GM12878 (cell line): ENCODE results near the gene BLOC1S6. TPM values are rescaled to one million over a fixed set of nuclear protein-coding genes. Genes with fewer than 3 reads are reported as not detected.

Experiments
- ATAC-seq: fragments of 200-7000 bp; cut with Tn5 transposase; 3 replicates; pipeline ENCODE4 v1.9.1; 2020; ENCODE audit warnings: mild to moderate bottlenecking, moderate library complexity
- BruUV-seq: library from RNA; stranded (reverse); fragments of 400-500 nt; replicated peaks from 2 replicates; lab custom pipeline; 2021; lab: Mats Ljungman, UMichigan
- CTCF ChIA-PET: fragments of 300-600 bp; sonication (Branson Sonifier 250); formaldehyde crosslinking; extraction: SDS; loops from one replicate; lab custom pipeline; 2021; ENCODE audit warnings: inconsistent platforms; lab: Yijun Ruan, JAX
- POLR2A ChIA-PET: fragments of 350-600 bp; formaldehyde crosslinking; extraction: SDS; loops from one replicate; lab custom pipeline; 2021; ENCODE audit warnings: inconsistent platforms; lab: Charles Lee
- RAD21 ChIA-PET: fragments of 300-600 bp; sonication (Branson Sonifier 250); formaldehyde crosslinking; loops from one replicate; lab custom pipeline; 2023; ENCODE audit warnings: antibody characterized with exemption; ENCODE audit not compliant: unreplicated experiment; lab: Charles Lee
- SMC1A ChIA-PET: fragments of 300-600 bp; sonication (Branson Sonifier 250); formaldehyde crosslinking; loops from one replicate; lab custom pipeline; 2023; ENCODE audit not compliant: unreplicated experiment, uncharacterized antibody; lab: Charles Lee
- DNase-seq: peaks from one replicate; pipeline ENCODE4 v3.0.0-alpha.2; 2011; ENCODE audit warnings: low read depth, low spot score
- FAIRE-seq: peaks from 3 replicates; lab custom pipeline; 2011; peaks lifted over from hg19 to GRCh38; lab: Jason Lieb, UNC
- H2AFZ ChIP-seq: 2 replicates; pipeline ENCODE4 v1.6.0; 2011; ENCODE audit warnings: low read depth, low read length, control low read depth; ENCODE audit not compliant: control insufficient read depth
- H3K27ac ChIP-seq: 2 replicates; pipeline ENCODE4 v1.5.1; 2011; ENCODE audit warnings: control low read depth; ENCODE audit not compliant: control insufficient read depth, insufficient read depth
- H3K27me3 ChIP-seq, 2 experiments: replicated peaks in 1 of 2; 2 replicates each; pipeline versions ENCODE4 v1.6.0 to v1.6.1; 2011; ENCODE audit warnings: low read length in 1 of 2; ENCODE audit not compliant: control insufficient read depth in 2 of 2, insufficient read depth in 2 of 2
- H3K36me3 ChIP-seq, 2 experiments: 2 replicates each; pipeline ENCODE4 v1.5.1; 2011; ENCODE audit warnings: low read length in 1 of 2; ENCODE audit not compliant: control insufficient read depth in 2 of 2, insufficient read depth in 2 of 2
- H3K4me1 ChIP-seq: 2 replicates; pipeline ENCODE4 v1.6.1; 2011; ENCODE audit warnings: mild to moderate bottlenecking, low read length, moderate library complexity, mixed read lengths; ENCODE audit not compliant: control insufficient read depth, insufficient read depth
- H3K4me2 ChIP-seq: 2 replicates; pipeline ENCODE4 v1.6.0; 2011; ENCODE audit warnings: control low read depth; ENCODE audit not compliant: control insufficient read depth, insufficient read depth
- H3K4me3 ChIP-seq: fragments of 200-600 bp; sonication (generic); 2 replicates; pipeline ENCODE4 v1.5.1; 2016
- H3K79me2 ChIP-seq: 2 replicates; pipeline ENCODE4 v1.6.0; 2011; ENCODE audit warnings: low read length; ENCODE audit not compliant: control insufficient read depth, insufficient read depth
- H3K9ac ChIP-seq: 2 replicates; pipeline ENCODE4 v1.8.0; 2011; ENCODE audit warnings: low read length, control low read depth, mixed read lengths; ENCODE audit not compliant: control insufficient read depth, insufficient read depth
- H3K9me3 ChIP-seq: replicated peaks from 3 replicates; pipeline ENCODE4 v1.5.1; 2011; ENCODE audit warnings: mild to moderate bottlenecking, low read length; ENCODE audit not compliant: control insufficient read depth, insufficient read depth
- H4K20me1 ChIP-seq: 2 replicates; pipeline ENCODE4 v1.6.0; 2011; ENCODE audit not compliant: control insufficient read depth, insufficient read depth
- BHLHE40 ChIP-seq, 2 experiments: fragments of 450-650 bp in 1 of 2; IDR thresholded peaks; 2 replicates each; pipeline ENCODE4 v1.6.1; 2011 to 2017; ENCODE audit warnings: low read depth in 2 of 2, borderline replicate concordance in 1 of 2, improper control_type of control experiment in 1 of 2, low read length in 1 of 2, mild to moderate bottlenecking in 1 of 2
- E2F4 ChIP-seq: IDR thresholded peaks from 2 replicates; pipeline ENCODE4 v1.6.1; 2012; ENCODE audit warnings: low read depth, low read length, improper control_type of control experiment
- EGR1 ChIP-seq, 2 experiments: IDR thresholded peaks; 1 replicate in 1 of 2; 2 replicates in 1 of 2; pipeline ENCODE4 v1.6.1; 2011 to 2012; ENCODE audit warnings: low read depth in 2 of 2, low read length in 2 of 2, borderline replicate concordance in 1 of 2, mild to moderate bottlenecking in 1 of 2, moderate library complexity in 1 of 2
- EP300 ChIP-seq, 2 experiments: fragments of 150-350 bp in 1 of 2; IDR thresholded peaks; 2 replicates each; pipeline ENCODE4 v1.6.1; 2011 to 2012; ENCODE audit warnings: low read depth in 2 of 2, low read length in 2 of 2, borderline replicate concordance in 1 of 2, improper control_type of control experiment in 1 of 2, inconsistent platforms in 1 of 2; ENCODE audit not compliant: control insufficient read depth in 1 of 2
- EZH2 ChIP-seq: IDR thresholded peaks from 2 replicates; pipeline ENCODE4 v1.6.1; 2012; ENCODE audit warnings: low read depth, mild to moderate bottlenecking, control low read depth, inconsistent platforms, low read length, borderline replicate concordance; ENCODE audit not compliant: control insufficient read depth
- HDGF ChIP-seq: fragments of 450-650 bp; IDR thresholded peaks from 2 replicates; pipeline ENCODE4 v1.6.1; 2016; ENCODE audit warnings: antibody characterized with exemption
- MTA2 ChIP-seq: fragments of 450-650 bp; IDR thresholded peaks from 2 replicates; pipeline ENCODE4 v1.6.1; 2016; ENCODE audit warnings: low read depth, mild to moderate bottlenecking, moderate library complexity
- PML ChIP-seq: IDR thresholded peaks from 2 replicates; pipeline ENCODE4 v1.6.1; 2012; ENCODE audit warnings: low read length, inconsistent platforms
- RB1 ChIP-seq: fragments of 450-650 bp; formaldehyde crosslinking; IDR thresholded peaks from 2 replicates; pipeline ENCODE4 v1.6.1; 2017; ENCODE audit warnings: mild to moderate bottlenecking, borderline replicate concordance
- REST ChIP-seq: IDR thresholded peaks from 2 replicates; pipeline ENCODE4 v1.6.1; 2012; ENCODE audit warnings: mild to moderate bottlenecking, low read depth, low read length
- SMAD1 ChIP-seq: fragments of 450-650 bp; IDR thresholded peaks from 2 replicates; pipeline ENCODE4 v1.6.1; 2018; ENCODE audit warnings: mild to moderate bottlenecking, low read depth; ENCODE audit not compliant: partially characterized antibody
- SUZ12 ChIP-seq: fragments of 200-600 bp; sonication (generic); IDR thresholded peaks from one replicate; pipeline ENCODE4 v1.6.1; 2018; ENCODE audit warnings: antibody characterized with exemption, mild to moderate bottlenecking; ENCODE audit not compliant: unreplicated experiment
- ZNF217 ChIP-seq: fragments of 450-650 bp; IDR thresholded peaks from 2 replicates; pipeline ENCODE4 v1.6.1; 2017; ENCODE audit warnings: antibody characterized with exemption, mild to moderate bottlenecking
- ZNF384 ChIP-seq: IDR thresholded peaks from 2 replicates; pipeline ENCODE4 v1.6.1; 2012; ENCODE audit warnings: low read depth, mild to moderate bottlenecking, low read length, improper control_type of control experiment, borderline replicate concordance
- WGBS: methylation state at CpG from one replicate; pipeline ENCODE4 v1.1.6; 2016; ENCODE audit warnings: low lambda C conversion rate; ENCODE audit not compliant: insufficient replicate concordance, insufficient coverage; ENCODE audit errors: missing lambda C conversion rate; 5-methylcytosine and 5-hydroxymethylcytosine counted together
- in situ Hi-C: fragments of 300-500 bp; cut with MboI; formaldehyde crosslinking; loops from 9 replicates; pipeline ENCODE4 v1.14.3; 2018; ENCODE audit warnings: mixed read lengths
- intact Hi-C: fragments of 100-400 bp; cut with micrococcal nuclease; formaldehyde crosslinking; loops from one replicate; pipeline ENCODE4 v1.14.2; 2022; ENCODE audit not compliant: unreplicated experiment
- polyA plus RNA-seq, 11 experiments: library from polyadenylated mRNA; depleted of rRNA in 4 of 11; unstranded in 6 of 11; stranded (reverse) in 5 of 11; fragments of >200 nt; fragmentation: Nextera tagmentation in 4 of 11; fragmentation: Illumina TruSeq in 1 of 11; extraction: Ambion mirVana in 4 of 11; extraction: Trizol in 1 of 11; gene quantifications; 1 replicate in 1 of 11; 2 replicates in 10 of 11; pipeline versions ENCODE4 v1.2.1 to v1.2.3, GENCODE V29; 2011 to 2016; ENCODE audit warnings: inconsistent platforms in 2 of 11, missing spikeins in 2 of 11, low read depth in 1 of 11
- total RNA-seq, 4 experiments: library from RNA; depleted of rRNA in 3 of 4; stranded (reverse); fragments of >200 nt in 3 of 4; fragmentation: Illumina TruSeq in 1 of 4; extraction: Trizol in 1 of 4; gene quantifications; 2 replicates each; pipeline versions ENCODE4 v1.2.1 to v1.2.3, GENCODE V29; 2013 to 2021

BLOC1S6 gene
- total and polyA plus RNA-seq, 10 of the 15 experiments (the other 5 are each of a cell fraction or from before 2014, with no cell fraction given): 13.5 to 48.8 (median 32.7) TPM

- in situ Hi-C loops (no loop called here), intact Hi-C loops (loop anchor here (10.0 kb wide), 1 partner anchor 440 kb away; no protein-coding TSS in a partner anchor)
- H3K4me3 ChIP-seq: peak within 1 kb of the TSS; percentile 86
- H3K4me1 ChIP-seq: peaks cover 30% of the 10 kb centered on the region
- H3K9ac ChIP-seq: peak within 1 kb of the TSS; percentile 81
- WGBS: 4% methylated on average over 53 of the region's 53 CpGs
- DNase-seq (peak; percentile 59), FAIRE-seq (no peak), ATAC-seq (peak; percentile 86)
- ChIA-PET POLR2A (interaction anchor here (0.9 kb wide), 2 partner anchors 11 to 71 kb away, joined by 3 read pairs; no protein-coding TSS in a partner anchor), SMC1A (interaction anchor here (1.0 kb wide), 2 partner anchors 177 to 231 kb away, joined by 3 to 4 read pairs; no protein-coding TSS in a partner anchor), CTCF (interaction anchor here (0.6 to 1.5 kb wide), 6 partner anchors 23 to 450 kb away, joined by 3 to 6 read pairs (median 3); partner anchors contain the start of gene BLOC1S6), RAD21 (interaction anchor here (1.4 kb wide), 1 partner anchor 47 kb away, joined by 3 read pairs; the partner anchor contains the start of gene BLOC1S6)
- peak within 1 kb of the TSS; percentile 62 for H3K4me2 ChIP-seq
- H3K36me3 ChIP-seq: no peaks in the 10 kb centered on the region
- H3K27me3 ChIP-seq: no peaks in the 10 kb centered on the region
- H3K79me2 ChIP-seq: peaks cover 30% of the 10 kb centered on the region
- H4K20me1 ChIP-seq: no peaks in the 10 kb centered on the region
- peak within 1 kb of the TSS; percentile 81 for H2AFZ ChIP-seq
- BruUV-seq: no TSS peak
- H3K9me3 ChIP-seq: no peaks in the 10 kb centered on the region
- H3K27ac ChIP-seq: peak within 1 kb of the TSS; percentile 74
- TF ChIP-seq SMAD1 (peak; percentile 90), REST (peak; percentile 16; the same call in 1 of the 2 replicates), EGR1 (IDR thresholded peaks at IDR 0.05; ENCODE audit: borderline replicate concordance in 1 of 2, low read depth in 2 of 2, low read length in 2 of 2) (peak in 1 of 2 experiments; percentile 44; a peak in 1 of 3 replicates), SUZ12 (no peak), EP300 (IDR thresholded peaks at IDR 0.05; ENCODE audit: borderline replicate concordance in 1 of 2, control insufficient read depth in 1 of 2, low read depth in 2 of 2, low read length in 2 of 2) (0 out of 4 replicates have a peak, but pooled peaks of 1 of the 2 experiments have one; percentile 8), ZNF217 (0 out of 2 replicates have a peak, but pooled peaks have one; percentile 16), RB1 (peak; percentile 78; the same call in 1 of the 2 replicates), EZH2 (no peak), ZNF384 (no peak), HDGF (peak; percentile 76; the same call in 1 of the 2 replicates), PML (0 out of 2 replicates have a peak, but pooled peaks have one; percentile 13), MTA2 (no peak), E2F4 (0 out of 2 replicates have a peak, but pooled peaks have one; percentile 8), BHLHE40 (IDR thresholded peaks at IDR 0.05; ENCODE audit: borderline replicate concordance in 1 of 2, low read depth in 2 of 2, low read length in 1 of 2) (peak in 1 of 2 experiments; percentile 58; a peak in 2 of 4 replicates)
Measured at GRCh38 chr15:45634432-45635190, 47.4 kb downstream of the BLOC1S6 start, which contains the start of gene SQOR. SQOR (plus strand) TSS chr15:45635029; CDS start chr15:45658924, 23,895 bp downstream.
